A549 treated with AZD2906 at 1 μM for 4 hours (cell line): Measurements from ENCODE around the gene FTL. TPM values are rescaled to one million over a fixed set of nuclear protein-coding genes. Genes with fewer than 3 reads are reported as not detected.

ENCODE experiments used
- total RNA-seq: library from RNA; stranded (reverse); fragments of 200-300 nt; extraction: Qiagen RNA extraction; gene quantifications from 5 replicates; pipeline ENCODE4 v1.2.3, GENCODE V29; 2022

FTL gene
- 16,772 to 23,411 TPM (median 18,179 TPM) in 5 replicates for total RNA-seq

DNA sequence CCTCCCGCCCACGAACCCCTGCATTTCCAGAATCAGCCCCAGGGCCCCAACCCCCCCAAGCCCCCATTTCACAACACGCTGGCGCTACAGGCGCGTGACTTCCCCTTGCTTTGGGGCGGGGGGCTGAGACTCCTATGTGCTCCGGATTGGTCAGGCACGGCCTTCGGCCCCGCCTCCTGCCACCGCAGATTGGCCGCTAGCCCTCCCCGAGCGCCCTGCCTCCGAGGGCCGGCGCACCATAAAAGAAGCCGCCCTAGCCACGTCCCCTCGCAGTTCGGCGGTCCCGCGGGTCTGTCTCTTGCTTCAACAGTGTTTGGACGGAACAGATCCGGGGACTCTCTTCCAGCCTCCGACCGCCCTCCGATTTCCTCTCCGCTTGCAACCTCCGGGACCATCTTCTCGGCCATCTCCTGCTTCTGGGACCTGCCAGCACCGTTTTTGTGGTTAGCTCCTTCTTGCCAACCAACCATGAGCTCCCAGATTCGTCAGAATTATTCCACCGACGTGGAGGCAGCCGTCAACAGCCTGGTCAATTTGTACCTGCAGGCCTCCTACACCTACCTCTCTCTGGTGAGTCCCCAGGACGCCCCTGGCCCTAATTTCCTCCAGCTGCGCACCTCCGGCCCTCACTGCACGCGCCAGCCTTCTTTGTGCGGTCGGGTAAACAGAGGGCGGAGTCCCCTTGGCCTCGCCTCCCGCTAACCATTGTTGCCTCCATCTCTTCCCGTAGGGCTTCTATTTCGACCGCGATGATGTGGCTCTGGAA is at the start of gene FTL:
FTL (plus strand) TSS at position 270 of the 766 bp plus-strand sequence; CDS start at position 469, 199 bp downstream.

DNA sequence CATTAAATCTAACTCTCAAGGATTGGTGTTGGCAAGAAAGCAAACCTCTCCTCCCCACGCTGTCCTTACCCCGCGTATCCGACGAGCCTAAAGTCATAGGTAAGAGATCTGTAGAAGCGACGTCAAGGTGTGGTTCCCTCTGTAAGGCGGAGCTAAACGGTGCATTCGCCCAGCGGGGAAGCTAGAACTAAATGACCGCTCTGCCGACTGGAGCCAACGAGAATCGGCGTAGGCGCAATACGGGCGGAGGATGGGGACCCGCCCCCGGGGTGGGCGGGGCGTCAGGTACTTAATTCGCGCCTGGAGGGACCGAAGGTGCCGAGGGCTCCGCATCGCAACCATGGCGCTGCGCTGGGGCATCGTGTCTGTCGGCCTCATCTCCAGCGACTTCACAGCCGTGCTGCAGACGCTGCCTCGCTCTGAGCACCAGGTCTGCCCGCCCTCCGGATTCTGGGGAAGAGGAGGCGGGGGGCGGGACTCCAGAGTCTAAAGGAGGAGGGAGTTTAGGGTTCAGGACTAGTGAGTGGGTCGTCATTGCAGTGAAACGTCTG is 31.7 kb upstream of the FTL start, which contains the start of gene DHDH:
DHDH (plus strand) TSS at position 318 of the 551 bp plus-strand sequence; CDS start at position 341, 23 bp downstream.

DNA sequence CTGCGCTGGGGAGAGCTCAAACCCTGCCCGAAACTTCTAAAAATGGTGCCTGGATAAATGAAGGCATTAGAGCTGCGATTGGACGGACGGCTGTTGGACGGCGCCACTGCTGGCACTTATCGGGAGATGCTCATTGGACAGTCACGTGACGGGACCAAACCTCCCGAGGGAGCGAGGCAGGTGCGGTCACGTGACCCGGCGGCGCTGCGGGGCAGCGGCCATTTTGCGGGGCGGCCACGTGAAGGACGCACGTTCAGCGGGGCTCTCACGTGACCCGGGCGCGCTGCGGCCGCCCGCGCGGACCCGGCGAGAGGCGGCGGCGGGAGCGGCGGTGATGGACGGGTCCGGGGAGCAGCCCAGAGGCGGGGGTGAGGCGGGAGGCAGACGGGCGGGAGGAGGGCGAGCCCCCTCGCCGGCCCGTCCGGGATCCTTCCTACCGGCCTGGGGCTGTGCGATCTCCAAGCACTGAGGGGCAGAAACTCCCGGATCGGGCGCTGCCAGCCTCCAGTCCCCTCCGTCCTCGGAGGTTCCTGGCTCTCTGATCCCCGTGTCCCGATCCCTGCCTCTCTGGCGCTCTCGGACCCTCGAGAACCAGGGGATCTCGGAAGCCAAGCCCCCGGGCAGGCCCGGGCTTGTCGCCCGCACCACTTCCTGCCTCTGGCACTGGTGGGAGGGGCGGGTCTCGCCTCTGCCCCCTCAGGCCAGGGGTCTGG is 10.4 kb upstream of the FTL start, which contains the start of gene BAX:
BAX (plus strand) TSS at position 281 of the 713 bp plus-strand sequence; CDS start at position 335, 54 bp downstream.

GRCh38 chr19:48993175-48994034 is 28.3 kb downstream of the FTL start, which contains the start of the genes GYS1 and RUVBL2:
TSS of gene GYS1 (minus strand) at chr19:48993309. CDS start at chr19:48993112, 197 bp downstream.
TSS of gene RUVBL2 (plus strand) at chr19:48993887. CDS start at chr19:48993912, 25 bp downstream.

Other genes with a start within 250 kb of the FTL start
- 0.25 to 0.52 TPM (median 0.35 TPM) in 5 replicates for gene MAMSTR, start 245.6 kb upstream of the FTL start, total RNA-seq
- gene RASIP1, start 224.7 kb upstream of the FTL start, total RNA-seq, result 0.42 to 0.98 TPM (median 0.45 TPM) in 5 replicates
- not detected in 5 replicates for gene IZUMO1, start 218.4 kb upstream of the FTL start, total RNA-seq
- gene FUT1, start 212.7 kb upstream of the FTL start, total RNA-seq, result 0.04 to 0.13 TPM (median 0.06 TPM) in 5 replicates
- gene FGF21, start 209.8 kb upstream of the FTL start, total RNA-seq, result not detected in 5 replicates
- gene BCAT2, start 154.3 kb upstream of the FTL start, total RNA-seq, result 51.3 to 63.4 TPM (median 60.9 TPM) in 5 replicates
- 12.4 to 16.1 TPM (median 13.9 TPM) in 5 replicates for gene HSD17B14, start 128.8 kb upstream of the FTL start, total RNA-seq
- gene PLEKHA4, start 96.7 kb upstream of the FTL start, total RNA-seq, result 1.2 to 1.6 TPM (median 1.4 TPM) in 5 replicates
- gene PPP1R15A, start 92.9 kb upstream of the FTL start, total RNA-seq, result 79.7 to 121 TPM (median 92.8 TPM) in 5 replicates
- not detected in 5 replicates for gene TULP2, start 66.6 kb upstream of the FTL start, total RNA-seq
- gene NUCB1, start 65.0 kb upstream of the FTL start, total RNA-seq, result 206 to 233 TPM (median 208 TPM) in 5 replicates
- 0.87 to 1.6 TPM (median 1.3 TPM) in 5 replicates for gene DHDH, start 31.6 kb upstream of the FTL start, total RNA-seq
- gene BAX, start 10.4 kb upstream of the FTL start, total RNA-seq, result 283 to 383 TPM (median 335 TPM) in 5 replicates
- gene GYS1, start 28.0 kb downstream of the FTL start, total RNA-seq, result 17.8 to 21.9 TPM (median 19.9 TPM) in 5 replicates
- 221 to 248 TPM (median 236 TPM) in 5 replicates for gene RUVBL2, start 28.6 kb downstream of the FTL start, total RNA-seq
- not detected in 5 replicates for gene LHB, start 51.8 kb downstream of the FTL start, total RNA-seq
- not detected in 5 replicates for gene CGB3, start 59.0 kb downstream of the FTL start, total RNA-seq
- gene CGB2, start 66.6 kb downstream of the FTL start, total RNA-seq, result 0.09 to 0.21 TPM (median 0.21 TPM) in 3 of 5 replicates, not detected in the others
- gene CGB1, start 71.6 kb downstream of the FTL start, total RNA-seq, result not detected in 5 replicates
- gene CGB5, start 78.5 kb downstream of the FTL start, total RNA-seq, result 0.52 to 1.0 TPM (median 0.68 TPM) in 5 replicates
- gene CGB8, start 83.8 kb downstream of the FTL start, total RNA-seq, result 1.6 to 3.0 TPM (median 2.6 TPM) in 5 replicates
- gene CGB7, start 92.4 kb downstream of the FTL start, total RNA-seq, result 0.32 to 0.76 TPM (median 0.42 TPM) in 5 replicates
- gene NTF4, start 99.5 kb downstream of the FTL start, total RNA-seq, result 0.29 to 0.78 TPM (median 0.66 TPM) in 5 replicates
- gene KCNA7, start 107.4 kb downstream of the FTL start, total RNA-seq, result 0.01 to 0.02 TPM in 2 of 5 replicates, not detected in the others
- gene SNRNP70, start 120.1 kb downstream of the FTL start, total RNA-seq, result 311 to 342 TPM (median 330 TPM) in 5 replicates
- 5.1 to 9.9 TPM (median 7.0 TPM) in 5 replicates for gene LIN7B, start 149.1 kb downstream of the FTL start, total RNA-seq
- 0.91 to 2.0 TPM (median 1.6 TPM) in 5 replicates for gene C19orf73, start 153.8 kb downstream of the FTL start, total RNA-seq
- gene PPFIA3, start 154.2 kb downstream of the FTL start, total RNA-seq, result 4.8 to 8.8 TPM (median 7.2 TPM) in 5 replicates
- 0.05 TPM in 1 of 5 replicates, not detected in the others for gene HRC, start 190.1 kb downstream of the FTL start, total RNA-seq
- 7.3 to 10.2 TPM (median 9.0 TPM) in 5 replicates for gene TRPM4, start 192.5 kb downstream of the FTL start, total RNA-seq